Glomerular endothelial cell (primary cell): ENCODE data around the gene RNF212. TPM values are rescaled to one million over a fixed set of nuclear protein-coding genes. Genes with fewer than 3 reads are reported as not detected.
"Not testable (repeated sequence)": the region's sequence is repeated elsewhere in the genome, so short reads cannot be mapped to it uniquely, and the experiment has no call there.

Experiments used
- DNase-seq: peaks from one replicate; pipeline ENCODE4 v3.0.0-alpha.2; 2011; ENCODE audit warnings: low read depth, low spot score; ENCODE audit errors: extremely low read depth
- total RNA-seq: library from RNA; depleted of rRNA; stranded (reverse); fragments of >200 nt; gene quantifications from 2 replicates; pipeline ENCODE4 v1.2.3, GENCODE V29; 2015

The RNF212 gene
- total RNA-seq, 1 donor from 2014 or later, result 4.9 TPM

DNA sequence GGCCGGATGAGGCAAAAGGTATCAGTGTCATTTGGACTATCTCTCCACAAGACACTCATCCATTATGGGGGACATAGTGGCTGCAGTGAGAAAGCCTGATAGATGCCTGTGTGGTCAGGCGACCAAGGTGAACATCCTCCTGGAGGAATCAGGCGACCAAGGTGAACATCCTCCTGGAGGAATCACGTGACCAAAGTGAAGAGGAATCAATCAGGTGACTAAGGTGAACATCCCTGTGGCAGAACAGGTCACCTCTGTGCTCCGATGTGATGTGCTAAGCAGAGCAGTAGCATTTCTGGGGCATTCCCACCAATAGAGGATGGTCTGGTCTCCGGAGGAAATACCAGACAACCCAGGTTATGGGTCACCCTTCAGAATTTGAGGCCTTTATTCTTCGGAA is 44.0 kb downstream of the RNF212 start:
- no peak for DNase-seq

DNA sequence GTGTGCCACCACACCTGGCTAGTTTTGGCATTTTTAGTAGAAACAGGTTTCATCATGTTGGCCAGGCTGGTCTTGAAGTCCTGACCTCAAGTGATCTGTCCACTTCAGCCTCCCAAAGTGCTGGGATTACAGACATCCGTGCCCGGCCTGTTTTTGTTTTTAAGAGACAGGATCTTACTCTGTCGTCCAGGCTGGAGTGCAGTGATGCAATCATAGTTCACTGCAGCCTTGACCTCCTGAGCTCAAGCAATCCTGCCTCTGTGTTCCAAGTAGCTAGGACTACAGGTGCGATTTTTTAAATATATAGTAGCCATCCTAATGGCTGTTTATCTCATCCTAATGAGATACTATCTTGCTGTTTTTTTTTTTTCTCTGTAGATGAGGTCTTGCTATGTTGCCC is 47.6 kb downstream of the RNF212 start:
- no peak for DNase-seq

DNA sequence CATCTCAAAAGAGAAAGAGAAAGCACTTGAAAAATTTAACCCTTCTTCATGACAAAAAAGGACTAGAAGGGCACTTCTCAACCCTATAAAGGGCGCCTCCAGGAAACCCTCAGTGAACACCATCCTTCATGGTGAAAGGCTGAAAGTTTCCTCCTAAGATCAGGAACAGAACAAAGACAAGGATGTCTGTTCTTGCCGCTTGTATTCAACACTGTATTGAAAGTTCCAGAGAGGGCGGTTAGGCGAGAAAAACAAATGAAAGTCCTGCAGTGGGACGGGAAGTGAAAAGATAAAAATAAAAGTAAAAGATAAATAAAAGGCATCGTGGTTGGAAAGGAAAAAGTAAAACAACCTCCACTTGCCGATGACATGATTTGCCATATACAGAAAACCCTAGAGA is 50.9 kb downstream of the RNF212 start:
- DNase-seq, result no peak

DNA sequence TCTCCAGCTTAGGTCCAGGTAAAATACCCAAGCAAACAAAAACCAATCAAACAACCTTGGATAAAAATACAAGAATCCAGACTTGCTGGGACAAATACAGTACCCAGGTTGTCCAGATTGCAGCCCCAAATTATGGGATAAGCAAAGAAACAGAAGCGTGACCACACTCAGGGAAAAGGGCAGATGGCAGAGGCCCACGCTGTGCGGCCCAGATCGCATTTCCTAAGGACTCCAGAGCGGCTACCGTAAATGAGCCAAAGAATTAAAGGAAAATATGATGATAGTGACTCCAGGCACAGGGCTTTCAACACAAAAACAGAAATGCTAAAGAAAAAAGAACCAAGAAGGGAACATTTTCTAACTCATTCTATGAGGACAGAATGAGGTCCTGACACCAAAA is 51.6 kb downstream of the RNF212 start:
- no peak for DNase-seq

DNA sequence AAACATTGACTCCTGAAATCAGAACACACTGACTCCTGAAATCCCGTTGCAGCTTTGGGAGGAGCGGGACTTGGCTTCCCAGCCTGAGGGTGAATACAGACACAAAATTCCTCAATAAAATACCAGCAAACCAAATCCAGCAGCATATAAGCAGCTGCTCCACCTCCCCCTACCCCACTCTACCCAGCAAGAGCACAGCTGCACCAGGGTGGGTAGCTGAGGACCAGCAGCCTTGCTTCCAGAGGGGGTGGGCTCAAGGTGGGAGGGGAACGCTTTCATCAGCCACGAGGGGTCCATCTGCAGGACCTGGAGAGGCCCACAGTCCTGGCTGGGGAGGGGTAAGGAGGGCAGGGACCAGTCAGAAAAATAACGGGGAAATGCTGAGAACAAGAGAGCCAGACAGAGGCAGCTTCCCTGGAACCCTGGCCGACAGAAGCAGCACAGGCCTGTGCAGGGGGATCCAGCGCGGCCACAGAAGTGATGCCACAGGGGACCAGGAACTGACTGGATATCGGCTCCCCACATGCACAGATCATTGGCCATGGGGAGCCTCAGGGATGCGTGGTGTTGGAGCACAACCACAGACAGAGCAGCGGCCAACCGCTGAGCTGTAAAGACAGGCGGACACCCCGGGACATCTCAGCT is 52.2 kb downstream of the RNF212 start:
- no peak for DNase-seq

DNA sequence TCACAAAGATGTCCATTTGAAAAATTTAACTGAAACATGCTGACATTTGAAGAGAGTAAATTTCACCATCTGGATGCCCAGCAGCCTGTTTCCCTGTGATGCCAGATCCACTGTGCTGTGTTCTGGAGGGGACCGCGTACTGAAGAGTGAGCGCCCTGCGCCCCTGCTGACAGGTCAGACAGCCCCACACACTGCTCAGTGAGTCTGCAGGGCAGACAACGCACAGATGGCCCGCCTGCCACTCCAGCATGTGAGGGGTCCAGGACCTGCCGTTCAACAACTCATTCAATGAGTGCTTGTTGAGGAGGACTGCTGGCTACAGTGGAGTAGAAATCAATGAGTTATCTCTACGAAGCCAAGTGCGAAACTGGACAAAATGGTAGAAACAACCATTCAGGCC is 52.7 kb downstream of the RNF212 start:
- no peak for DNase-seq

DNA sequence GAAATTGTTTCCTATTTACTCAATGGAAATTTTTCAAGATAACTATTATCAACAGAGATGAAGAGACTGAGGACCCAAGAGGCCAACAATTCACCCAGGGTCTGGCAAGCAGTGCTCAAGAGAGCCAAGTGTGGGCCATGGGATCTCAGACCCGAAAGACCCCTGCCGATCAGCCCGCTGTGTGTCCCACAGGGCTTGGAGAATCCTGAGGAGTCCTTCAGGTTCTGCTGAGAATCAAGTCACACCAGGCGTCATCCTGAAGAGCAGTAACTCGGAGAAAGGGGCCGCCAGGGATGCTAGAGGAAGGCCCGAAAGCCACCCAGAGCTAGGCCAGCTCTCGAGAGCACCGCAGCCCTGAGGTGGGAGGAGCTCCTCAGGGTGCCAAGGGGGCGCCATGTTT is 53.2 kb downstream of the RNF212 start:
- DNase-seq, result no peak

DNA sequence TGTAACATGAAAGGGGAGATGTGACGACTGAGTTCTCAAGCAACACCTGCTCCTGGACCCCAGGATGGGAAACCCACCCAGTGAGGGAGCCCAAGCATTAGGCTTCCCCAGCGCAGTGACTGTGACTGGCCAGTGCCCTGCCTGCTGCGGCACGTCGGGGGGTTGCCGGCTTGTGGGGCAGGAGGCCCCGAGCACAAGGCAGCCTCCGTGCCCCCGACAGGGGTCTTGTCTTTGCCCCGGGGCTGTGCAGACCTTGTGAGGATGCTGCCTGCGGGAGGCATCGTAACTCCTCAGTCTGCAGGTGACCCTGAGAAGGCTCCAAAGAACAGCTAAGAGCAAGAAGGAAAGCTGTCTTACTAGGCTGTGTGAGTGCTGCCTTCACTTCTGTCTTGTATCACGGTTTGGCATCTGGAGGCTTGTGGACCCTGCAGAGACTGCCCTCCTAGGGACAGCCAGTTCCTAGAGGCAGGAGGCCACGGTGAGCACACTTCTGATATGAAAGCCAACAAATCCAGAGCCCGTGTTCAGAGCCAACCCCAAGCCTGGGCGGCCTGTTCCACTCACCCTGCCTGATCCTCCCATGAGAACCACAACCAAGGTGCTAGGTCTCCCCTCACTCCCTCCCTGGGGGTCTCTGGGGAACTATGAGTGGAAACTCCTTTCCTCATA is 54.2 kb downstream of the RNF212 start:
- DNase-seq, result no peak

DNA sequence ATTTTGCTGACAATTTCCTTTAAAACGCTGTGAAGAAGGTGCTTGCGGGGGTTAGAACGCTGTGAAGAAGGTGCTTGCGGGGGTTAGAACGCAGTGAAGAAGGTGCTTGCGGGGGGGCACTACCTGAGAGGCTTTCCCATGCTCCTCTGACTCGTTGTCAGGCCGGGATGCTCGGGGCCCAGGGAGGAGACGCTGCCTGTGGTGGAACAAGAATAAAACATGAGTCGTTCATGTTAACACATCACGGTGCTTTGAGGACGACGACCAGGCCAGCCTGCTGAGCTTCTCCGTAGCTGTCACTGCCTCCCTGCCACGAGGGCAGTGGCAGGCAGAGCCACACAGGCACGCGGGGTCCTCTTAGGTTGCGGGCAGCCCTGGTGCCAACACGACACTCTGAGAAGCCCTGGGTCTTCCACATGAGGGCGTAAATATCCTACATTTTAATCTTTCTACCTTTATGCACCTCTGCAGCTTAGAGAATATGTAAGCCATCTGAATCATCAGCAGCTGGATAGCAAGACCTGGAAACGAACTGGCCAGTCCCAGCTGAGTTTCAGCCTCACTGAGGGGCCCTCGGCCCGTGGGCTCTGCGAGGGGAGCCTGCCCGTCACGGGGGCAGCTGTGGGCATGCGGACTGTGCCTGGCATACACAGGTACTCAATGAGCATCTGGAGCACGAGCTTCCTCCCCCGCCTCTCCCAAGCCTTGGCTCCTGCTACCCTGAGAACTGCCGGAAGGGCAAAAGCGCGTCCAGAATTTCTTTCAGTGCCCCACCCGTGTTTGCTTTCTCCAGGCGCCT is 55.0 kb downstream of the RNF212 start:
- DNase-seq, result no peak

DNA sequence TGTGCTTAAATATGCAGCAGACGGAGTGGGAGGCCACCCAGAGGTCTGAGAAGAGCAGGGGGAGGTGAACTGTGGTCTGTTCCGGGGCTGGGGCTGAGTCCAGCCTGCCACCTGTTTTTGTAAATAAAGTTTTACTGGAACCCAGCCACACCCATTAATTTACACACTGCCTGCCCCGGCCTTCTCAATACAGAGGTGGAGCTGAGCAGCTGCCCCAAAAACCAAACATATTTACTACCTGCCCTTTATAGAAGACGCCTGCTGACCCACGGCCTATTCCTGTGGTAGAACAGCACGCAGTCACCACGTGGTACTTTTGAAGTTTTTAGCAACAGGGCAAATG is 56.0 kb downstream of the RNF212 start:
- DNase-seq, result no peak

DNA sequence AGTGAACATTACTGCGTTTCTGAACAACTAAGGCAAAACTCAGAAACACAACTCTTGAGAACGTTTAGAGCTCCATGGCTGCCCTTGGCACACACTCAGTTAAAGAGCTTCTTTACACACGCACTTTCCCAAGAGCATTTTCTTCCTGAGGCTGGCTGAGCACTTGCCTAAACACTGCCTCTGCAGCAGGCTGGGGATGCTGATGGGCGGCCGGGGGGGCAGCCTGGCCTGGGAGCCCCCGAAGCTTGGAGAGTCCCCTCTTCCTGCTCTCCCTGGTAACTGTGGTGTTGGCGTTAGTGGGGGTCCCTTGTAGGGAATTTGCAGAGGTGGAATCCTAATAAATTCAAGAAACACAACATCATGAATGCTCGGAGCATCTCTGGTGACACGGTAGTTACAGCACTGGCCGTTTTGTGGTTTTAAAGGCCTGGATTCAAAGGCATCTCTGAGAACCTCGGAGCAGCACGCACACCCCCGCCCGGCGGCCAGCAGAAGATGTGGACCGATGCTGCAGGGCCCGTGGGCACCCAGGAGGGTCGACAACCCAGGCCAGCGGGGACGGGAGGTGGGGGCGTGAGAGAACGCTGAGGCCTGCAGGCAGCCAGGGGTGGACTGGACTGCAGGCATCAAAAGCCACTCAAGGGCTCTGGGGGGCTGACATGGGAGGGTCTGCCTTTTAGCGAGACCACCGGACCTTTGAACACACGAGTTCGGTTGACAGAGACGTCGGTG is 56.5 kb downstream of the RNF212 start:
- DNase-seq, result no peak

DNA sequence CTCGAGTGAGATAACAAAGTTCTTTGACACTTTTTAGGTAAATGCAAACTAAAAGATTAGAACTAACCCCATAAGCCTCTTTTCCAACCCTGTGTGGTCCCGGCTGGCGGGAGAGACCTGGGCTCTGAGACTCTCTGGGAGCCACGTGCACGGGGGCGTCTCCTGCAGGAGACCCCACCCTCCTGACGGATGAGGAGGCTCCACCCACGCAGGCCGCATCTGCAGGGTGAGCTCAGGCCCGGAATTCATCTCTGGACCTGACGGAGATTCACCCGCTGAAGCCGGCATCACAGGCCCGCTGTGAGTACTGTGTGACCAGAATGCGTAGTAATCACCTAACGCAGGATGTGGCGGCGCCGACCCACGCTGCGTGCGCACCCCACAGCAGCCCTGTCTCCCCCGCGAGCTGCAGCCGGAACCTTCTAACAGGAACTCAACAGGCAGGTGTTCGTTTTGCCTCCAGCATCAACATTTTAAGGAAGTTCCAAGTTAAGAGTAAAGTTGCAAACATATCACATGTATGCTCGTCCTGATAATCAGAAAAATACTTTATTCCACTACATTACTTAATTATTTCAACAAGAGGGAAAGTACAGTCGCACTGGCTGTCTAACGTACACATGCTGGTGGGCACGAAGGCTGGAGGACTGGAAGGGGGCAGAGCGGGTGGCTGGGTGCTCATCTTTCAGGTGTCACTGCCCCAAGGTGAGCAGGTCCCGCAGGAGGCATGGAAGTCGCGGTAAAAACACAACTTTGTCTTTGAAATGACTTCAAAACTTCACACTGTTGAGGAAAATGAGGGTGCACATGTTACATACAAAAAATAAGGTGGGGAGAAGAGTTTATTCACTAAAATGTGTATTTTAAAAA is 57.4 kb downstream of the RNF212 start:
- no peak for DNase-seq

DNA sequence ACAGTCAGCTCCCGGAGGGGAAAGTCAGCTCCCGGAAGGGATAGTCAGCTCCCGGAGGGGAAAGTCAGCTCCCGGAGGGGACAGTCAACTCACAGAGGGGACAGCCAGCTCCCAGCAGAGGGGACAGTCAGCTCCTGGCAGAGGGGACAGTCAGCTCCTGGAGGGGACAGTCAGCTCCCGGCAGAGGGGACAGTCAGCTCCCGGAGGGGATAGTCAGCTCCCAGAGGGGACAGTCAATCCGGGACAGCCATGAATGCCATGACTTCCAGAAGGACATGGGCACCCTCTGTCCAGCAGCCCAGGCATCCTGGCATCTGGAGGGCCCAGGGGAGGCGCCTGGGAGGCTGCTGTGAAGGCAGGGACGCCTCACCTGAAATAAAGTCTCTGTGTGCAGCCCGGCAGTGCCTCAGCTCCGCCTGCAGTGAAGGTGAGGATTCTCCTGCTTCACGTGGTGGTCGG is 58.1 kb downstream of the RNF212 start:
- DNase-seq, result not testable (repeated sequence)

DNA sequence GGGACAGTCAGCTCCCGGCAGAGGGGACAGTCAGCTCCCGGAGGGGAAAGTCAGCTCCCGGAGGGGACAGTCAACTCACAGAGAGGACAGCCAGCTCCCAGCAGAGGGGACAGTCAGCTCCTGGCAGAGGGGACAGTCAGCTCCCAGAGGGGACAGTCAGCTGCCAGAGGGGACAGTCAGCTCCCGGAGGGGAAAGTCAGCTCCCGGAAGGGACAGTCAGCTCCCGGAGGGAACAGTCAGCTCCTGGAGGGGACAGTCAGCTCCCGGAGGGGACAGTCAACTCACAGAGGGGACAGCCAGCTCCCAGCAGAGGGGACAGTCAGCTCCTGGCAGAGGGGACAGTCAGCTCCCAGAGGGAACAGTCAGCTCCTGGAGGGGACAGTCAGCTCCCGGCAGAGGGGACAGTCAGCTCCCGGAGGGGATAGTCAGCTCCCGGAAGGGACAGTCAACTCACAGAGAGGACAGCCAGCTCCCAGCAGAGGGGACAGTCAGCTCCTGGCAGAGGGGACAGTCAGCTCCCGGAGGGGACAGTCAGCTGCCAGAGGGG is 58.6 kb downstream of the RNF212 start:
- DNase-seq, result not testable (repeated sequence)

DNA sequence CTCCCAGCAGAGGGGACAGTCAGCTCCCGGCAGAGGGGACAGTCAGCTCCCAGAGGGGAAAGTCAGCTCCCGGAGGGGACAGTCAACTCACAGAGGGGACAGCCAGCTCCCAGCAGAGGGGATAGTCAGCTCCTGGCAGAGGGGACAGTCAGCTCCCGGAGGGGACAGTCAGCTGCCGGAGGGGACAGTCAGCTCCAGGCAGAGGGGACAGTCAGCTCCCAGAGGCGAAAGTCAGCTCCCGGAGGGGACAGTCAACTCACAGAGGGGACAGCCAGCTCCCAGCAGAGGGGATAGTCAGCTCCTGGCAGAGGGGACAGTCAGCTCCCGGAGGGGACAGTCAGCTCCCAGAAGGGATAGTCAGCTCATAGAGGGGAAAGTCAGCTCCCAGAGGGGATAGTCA is 59.5 kb downstream of the RNF212 start:
- not testable (repeated sequence) for DNase-seq

DNA sequence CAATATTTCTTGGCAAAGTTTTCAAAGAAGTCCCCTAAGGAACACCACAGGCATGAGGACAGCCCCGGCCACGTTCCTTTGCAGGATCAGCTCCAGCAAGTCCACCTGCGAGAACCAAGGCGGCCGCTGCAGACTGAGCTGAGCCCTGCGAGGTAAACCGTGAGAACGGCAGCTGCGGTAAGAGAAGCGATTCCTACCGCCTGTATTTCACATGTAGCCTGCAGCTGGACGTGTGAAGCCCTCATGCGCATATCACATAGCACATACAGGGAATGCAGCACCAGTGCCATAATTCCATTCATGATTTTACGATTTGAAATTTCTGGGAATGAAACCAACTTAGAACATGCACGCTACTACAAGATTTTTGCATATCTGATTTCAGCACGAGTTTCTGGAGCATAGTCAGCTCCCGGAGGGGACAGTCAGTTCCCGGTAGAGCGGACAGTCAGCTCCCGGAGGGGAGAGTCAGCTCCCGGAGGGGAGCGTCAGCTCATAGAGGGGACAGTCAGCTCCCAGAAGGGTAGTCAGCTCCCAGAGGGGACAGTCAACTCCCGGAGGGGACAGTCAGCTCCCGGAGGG is 60.2 kb downstream of the RNF212 start:
- no peak for DNase-seq

DNA sequence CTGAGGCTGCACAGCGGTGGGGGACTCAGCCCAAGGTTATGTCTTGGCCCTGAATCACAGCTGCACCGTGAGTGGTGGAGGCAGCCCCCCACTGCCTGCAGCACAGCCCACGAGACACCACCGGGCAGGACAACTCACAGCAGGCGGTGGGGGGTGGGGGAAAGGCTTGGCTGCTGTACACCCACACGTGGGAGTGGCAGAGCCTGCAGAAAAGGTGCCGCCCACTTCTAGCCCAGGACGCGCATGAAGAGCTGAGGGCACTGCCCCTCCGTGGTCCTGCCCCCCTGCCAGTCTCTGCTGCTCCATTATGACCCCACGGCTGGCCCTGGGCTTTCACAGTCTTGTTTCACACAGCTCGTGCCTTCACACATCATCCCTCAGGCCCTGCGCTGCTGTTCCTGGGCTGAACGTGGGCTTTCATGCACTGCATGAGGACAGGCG is 61.1 kb downstream of the RNF212 start:
- DNase-seq, result no peak

DNA sequence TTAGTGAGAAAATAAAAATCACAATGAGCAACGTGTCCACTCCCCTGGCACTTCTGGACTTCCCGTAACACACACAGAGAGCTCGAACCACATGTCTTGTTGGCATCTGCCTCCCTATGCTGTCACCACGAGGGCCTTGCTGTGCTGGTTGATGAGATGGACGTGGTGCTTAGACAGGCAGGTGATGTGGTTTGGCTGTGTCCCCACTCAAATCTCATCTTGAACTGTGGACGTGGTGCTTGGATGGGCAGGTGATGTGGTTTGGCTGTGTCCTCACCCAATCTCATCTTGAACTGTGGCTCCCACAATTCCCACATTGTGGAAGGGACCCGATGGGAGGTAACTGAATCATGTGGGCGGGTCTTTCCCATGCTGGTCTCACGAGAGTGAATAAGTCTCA is 61.9 kb downstream of the RNF212 start:
- no peak for DNase-seq

DNA sequence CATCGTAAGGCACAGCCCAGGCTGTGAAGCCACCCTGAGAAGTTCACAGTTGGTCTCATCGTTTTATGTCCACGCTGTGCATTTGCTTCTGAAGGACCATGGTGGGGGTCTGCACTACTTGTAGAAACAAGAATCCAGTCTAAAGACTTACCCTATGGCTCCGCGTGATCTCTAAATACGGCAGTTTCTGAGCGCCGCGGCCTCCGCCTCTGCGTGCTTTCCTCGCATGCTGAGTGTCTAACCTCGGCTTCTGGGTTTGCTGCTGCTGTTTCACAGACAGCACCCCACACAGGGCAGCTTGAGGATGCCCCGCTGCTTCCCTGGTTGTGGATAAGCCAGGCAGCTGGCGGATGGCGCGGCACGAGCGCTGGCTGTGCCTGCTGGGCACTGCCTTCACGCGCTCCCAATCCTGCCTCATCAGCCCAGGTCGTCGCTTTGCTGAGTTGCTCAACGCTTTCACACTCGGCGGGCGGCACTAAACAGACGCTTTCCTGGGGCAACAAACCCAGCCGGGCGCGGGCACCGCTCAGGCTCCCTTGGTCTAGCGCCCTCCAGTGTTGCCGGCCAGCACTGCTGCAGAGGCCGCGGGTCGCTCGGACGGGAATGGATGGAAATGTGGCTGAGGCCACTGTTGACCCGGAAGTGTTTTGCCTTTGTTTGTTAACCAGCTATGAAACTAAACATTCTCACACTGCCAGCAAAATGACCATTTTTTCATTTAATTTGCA is 62.7 kb downstream of the RNF212 start:
- no peak for DNase-seq
